Peyer's patch (tissue), 4 donors: ENCODE results near the gene FAM20A.

Experiments
- CTCF ChIP-seq, 6 experiments: fragments of 450-650 bp in 4 of 6; fragments of 200-600 bp in 2 of 6; sonication (generic) in 1 of 6; IDR thresholded peaks; one replicate each; pipeline ENCODE4 v1.5.1; 2017 to 2019; ENCODE audit warnings: antibody characterized with exemption in 6 of 6, mild to moderate bottlenecking in 3 of 6, moderate library complexity in 1 of 6
- POLR2A ChIP-seq, 2 donors: fragments of 450-650 bp; IDR thresholded peaks; one replicate each; pipeline ENCODE4 v1.5.1; 2017; ENCODE audit warnings: antibody characterized with exemption in 2 of 2, mild to moderate bottlenecking in 2 of 2, moderate library complexity in 2 of 2

- TF ChIP-seq CTCF (IDR thresholded peaks at IDR 0.05) (peak in 1 of 6 experiments; percentile 38), POLR2A (IDR thresholded peaks at IDR 0.05) (no peak)
These were observed 89.9 kb downstream of the FAM20A start for GRCh38 chr17:68511254-68511670.
